Kidney tubule cell (primary cell): ENCODE measurements around the gene FBXO15.

ENCODE experiments used
- DNase-seq: peaks from one replicate; pipeline ENCODE4 v3.0.0-alpha.2; 2018; ENCODE audit warnings: low spot score

The FBXO15 gene

GRCh38 chr18:74147779-74148542, at the start of gene FBXO15, which contains the start of gene TIMM21:
FBXO15 (minus strand) TSS chr18:74147834; CDS start chr18:74147785, 49 bp downstream.
TIMM21 (plus strand) TSS chr18:74148523; CDS start chr18:74148809, 286 bp downstream.
- peak; percentile 97 for DNase-seq

- DNase-seq, result peak; percentile 76
Observed at GRCh38 chr18:74196220-74197119, 48.8 kb upstream of the FBXO15 start.

GRCh38 chr18:74194691-74195090, 47.1 kb upstream of the FBXO15 start:
- DNase-seq, result no peak

GRCh38 chr18:74191577-74191976, 43.9 kb upstream of the FBXO15 start:
- DNase-seq, result no peak

- DNase-seq, result no peak
Observed at GRCh38 chr18:74190086-74190485, 42.5 kb upstream of the FBXO15 start.

GRCh38 chr18:74186661-74187060, 39.0 kb upstream of the FBXO15 start:
- no peak for DNase-seq

- no peak for DNase-seq
Observed at GRCh38 chr18:74185860-74186259, 38.2 kb upstream of the FBXO15 start.

- peak; percentile 38 for DNase-seq
Observed at GRCh38 chr18:74184875-74185274, 37.2 kb upstream of the FBXO15 start.

GRCh38 chr18:74183130-74183529, 35.5 kb upstream of the FBXO15 start:
- DNase-seq, result no peak

- DNase-seq, result no peak
Observed at GRCh38 chr18:74182335-74182734, 34.7 kb upstream of the FBXO15 start.

- no peak for DNase-seq
Observed at GRCh38 chr18:74179623-74180199, 32.1 kb upstream of the FBXO15 start.

- DNase-seq, result no peak
Observed at GRCh38 chr18:74178884-74179283, 31.2 kb upstream of the FBXO15 start.

- no peak for DNase-seq
Observed at GRCh38 chr18:74175658-74176057, 28.0 kb upstream of the FBXO15 start.

GRCh38 chr18:74173434-74173750, 25.8 kb upstream of the FBXO15 start:
- no peak for DNase-seq

GRCh38 chr18:74172697-74173433, 25.2 kb upstream of the FBXO15 start:
- no peak for DNase-seq

- no peak for DNase-seq
Observed at GRCh38 chr18:74171910-74172606, 24.4 kb upstream of the FBXO15 start.

- DNase-seq, result no peak
Observed at GRCh38 chr18:74166386-74166785, 18.8 kb upstream of the FBXO15 start.

- no peak for DNase-seq
Observed at GRCh38 chr18:74163019-74163660, 15.5 kb upstream of the FBXO15 start.

- DNase-seq, result no peak
Observed at GRCh38 chr18:74155276-74155675, 7.6 kb upstream of the FBXO15 start.

GRCh38 chr18:74154716-74155115, 7.1 kb upstream of the FBXO15 start:
- DNase-seq, result no peak

- DNase-seq, result no peak
Observed at GRCh38 chr18:74153793-74154192, 6.2 kb upstream of the FBXO15 start.
